ENCODE measurements around the gene INO80.

INO80 gene

DNA sequence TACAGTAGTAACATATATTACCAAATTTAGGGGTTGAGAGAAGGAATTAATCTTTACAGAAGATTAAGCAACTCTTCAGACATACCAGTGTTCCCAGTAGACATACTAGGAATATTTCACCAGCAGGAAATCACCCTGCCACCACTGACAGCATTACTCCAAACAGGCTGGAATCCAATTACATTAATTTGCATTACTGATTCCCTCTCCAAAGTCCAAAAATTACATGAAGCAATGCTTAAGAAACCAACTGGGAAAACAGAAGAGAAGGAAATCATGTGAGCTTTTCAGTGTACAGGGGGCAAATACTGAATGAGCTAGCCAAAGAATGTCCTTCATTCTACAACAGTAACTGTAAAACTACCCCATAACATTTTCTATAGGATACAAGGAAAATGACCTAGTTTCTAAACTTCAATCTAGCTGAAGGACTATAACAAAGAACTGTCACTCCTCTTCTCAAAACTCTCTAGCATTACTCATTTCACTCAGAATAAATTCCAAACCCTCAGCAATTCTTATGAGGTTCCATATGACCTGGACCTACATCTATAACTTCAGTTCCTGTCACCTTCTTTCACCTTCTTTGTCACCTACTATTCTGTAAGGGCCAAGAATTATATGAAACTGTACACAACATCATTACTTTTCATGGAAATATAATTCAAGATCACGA lies 72.7 kb downstream of the INO80 start:
- no peak for DNase-seq

- DNase-seq: no peak
These were observed 73.2 kb downstream of the INO80 start for GRCh38 chr15:41042851-41043250.

GRCh38 chr15:41039121-41039520 lies 77.0 kb downstream of the INO80 start:
- DNase-seq: no peak

DNA sequence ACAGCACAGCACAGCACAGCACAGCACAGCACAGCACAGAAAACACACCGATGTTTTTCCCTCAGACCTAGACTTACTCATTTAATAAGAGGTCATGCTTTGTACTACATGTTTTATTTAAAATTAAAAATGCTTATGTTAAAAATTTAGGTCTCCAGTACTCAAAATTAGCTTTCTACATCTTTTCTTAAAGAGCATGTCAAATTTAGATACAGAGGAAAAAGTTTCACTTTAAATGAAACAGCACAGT lies 84.1 kb downstream of the INO80 start:
- DNase-seq: no peak

- no peak for DNase-seq
These were observed 84.6 kb downstream of the INO80 start for GRCh38 chr15:41031232-41032078.

DNA sequence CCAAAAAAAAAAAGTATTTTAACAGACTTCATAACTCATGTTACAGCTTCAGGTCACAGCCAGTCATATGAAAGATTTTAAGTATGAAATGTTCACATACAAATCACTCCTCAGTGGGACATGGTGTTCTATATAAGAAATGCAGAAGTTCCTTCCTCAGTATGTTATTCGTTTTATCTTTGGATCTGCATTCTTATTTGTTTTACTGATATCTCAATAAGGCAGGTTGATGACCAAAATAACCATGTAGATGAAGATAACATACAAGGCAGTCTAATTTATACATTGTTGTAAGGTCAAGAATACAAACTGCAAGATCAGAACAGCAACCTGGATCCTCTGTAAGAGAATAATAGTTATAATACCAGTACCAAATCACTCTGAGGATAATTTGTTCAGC lies 87.2 kb downstream of the INO80 start:
- no peak for DNase-seq

DNA sequence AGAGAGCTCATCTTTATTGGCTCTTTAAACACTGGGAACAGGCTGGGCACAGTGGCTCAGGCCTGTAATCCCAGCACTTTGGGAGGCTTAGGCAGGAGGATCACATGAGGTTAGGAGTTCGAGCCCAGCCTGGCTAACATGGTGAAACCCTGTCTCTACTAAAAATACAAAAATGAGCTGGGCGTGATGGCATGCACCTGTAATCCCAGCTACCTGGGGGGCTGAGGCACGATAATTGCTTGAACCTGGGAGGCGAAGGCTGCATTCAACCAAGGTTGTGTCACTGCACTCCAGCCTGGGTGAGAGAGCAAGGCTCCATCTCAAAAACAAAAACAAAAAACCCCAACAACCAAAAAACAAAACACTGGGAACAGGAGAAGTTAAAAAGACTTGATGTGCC lies 90.7 kb downstream of the INO80 start:
- DNase-seq: no peak

- DNase-seq: no peak
These were observed 91.2 kb downstream of the INO80 start for GRCh38 chr15:41024885-41025284.

GRCh38 chr15:41024131-41024530 lies 91.9 kb downstream of the INO80 start:
- DNase-seq: no peak

- DNase-seq: peak; percentile 53
These were observed 93.5 kb downstream of the INO80 start for GRCh38 chr15:41022487-41023090.

GRCh38 chr15:41020829-41021228 lies 95.3 kb downstream of the INO80 start:
- no peak for DNase-seq

DNA sequence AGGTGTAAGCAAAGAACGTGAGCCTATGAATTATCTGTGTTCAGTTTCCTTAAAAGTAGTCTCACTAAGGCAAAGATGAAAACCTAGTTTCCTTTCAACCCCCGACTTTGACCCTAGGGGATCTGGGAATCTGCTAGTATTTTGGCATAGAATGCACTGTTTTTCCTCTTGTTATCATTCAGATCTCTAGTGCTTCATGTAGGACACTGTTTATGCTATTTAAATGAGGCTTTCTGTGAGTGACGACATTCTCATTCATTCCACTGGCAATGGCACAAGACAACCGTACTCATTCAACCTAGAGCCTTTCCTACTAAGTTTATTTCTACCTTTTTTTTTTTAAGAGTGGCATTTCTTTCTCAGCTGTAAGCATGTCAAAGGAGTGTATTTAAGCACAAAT lies 95.8 kb downstream of the INO80 start:
- no peak for DNase-seq

- no peak for DNase-seq
These were observed 96.9 kb downstream of the INO80 start for GRCh38 chr15:41019174-41019573.

- DNase-seq: no peak
These were observed 97.5 kb downstream of the INO80 start for GRCh38 chr15:41018534-41018933.

DNA sequence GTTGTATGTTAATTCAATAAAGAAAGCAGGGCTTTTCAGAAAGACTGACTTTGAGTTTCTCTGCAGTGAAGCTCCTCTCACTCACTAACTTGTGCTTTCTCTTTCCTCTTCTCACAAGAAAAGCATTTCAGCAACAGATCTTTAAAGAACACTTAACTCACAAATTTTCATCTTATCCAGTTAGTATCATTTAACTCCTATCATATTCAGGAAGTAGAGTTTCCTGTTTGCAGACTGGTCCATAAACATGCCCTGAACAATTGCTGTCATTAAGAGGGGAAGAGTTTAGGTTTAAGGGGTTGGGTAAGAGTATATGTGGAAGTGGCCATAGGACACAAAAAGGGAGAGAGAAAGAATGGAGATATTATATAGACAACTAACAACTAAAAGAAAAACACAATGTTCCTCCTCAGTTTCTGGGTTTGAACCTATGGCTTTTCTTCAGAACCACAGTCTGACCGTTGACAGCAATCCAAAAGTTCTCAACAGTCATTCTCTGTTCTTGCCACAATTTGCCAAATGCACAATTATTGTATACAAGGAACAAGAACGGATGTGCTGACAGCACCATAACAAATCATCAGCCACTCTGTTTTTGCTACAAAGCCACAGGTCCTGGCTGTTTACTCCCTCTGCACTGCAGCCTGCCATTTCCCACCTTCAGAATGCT lies 98.9 kb downstream of the INO80 start:
- no peak for DNase-seq

- peak; percentile 8 for DNase-seq
These were observed 102.2 kb downstream of the INO80 start for GRCh38 chr15:41013691-41014414.

- DNase-seq: no peak
These were observed 104.8 kb downstream of the INO80 start for GRCh38 chr15:41011055-41011815.

DNA sequence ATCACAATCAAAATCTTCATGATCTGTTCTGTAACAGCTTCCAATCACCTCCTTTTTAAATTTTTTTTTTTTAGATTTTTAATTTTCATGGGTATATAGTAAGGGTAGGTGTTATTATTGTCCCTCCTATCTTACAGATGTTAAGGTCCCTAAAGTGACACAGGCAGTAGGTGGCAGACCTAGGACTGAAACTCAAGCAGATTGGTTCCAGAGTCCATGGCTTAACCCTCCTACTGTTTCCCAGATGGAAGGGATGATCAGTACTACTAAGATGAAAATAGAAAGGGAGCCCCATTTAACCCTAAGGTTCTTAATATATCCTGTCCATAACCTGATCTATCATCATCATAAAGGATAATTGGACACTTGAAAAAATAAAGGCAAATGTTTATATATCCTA lies 105.7 kb downstream of the INO80 start:
- no peak for DNase-seq

DNA sequence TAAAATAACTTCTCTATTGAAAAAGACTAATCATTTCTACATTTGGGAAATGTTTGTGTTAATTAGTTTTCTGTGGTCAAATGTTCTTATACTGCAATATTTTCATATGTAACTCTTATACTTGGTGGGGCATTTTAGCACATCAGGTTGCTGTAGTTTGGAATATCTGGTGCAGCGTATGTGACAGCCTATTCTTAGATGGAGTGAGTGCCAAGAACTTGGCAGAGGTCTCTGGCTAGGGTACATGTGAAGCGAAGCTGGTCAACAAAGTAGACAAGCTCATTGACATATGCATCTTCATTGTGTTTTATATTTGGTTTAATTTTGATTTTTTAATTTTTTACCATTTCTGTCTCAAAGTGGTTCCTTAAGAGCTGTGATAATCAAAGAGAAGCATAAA lies 109.6 kb downstream of the INO80 start:
- DNase-seq: no peak

DNA sequence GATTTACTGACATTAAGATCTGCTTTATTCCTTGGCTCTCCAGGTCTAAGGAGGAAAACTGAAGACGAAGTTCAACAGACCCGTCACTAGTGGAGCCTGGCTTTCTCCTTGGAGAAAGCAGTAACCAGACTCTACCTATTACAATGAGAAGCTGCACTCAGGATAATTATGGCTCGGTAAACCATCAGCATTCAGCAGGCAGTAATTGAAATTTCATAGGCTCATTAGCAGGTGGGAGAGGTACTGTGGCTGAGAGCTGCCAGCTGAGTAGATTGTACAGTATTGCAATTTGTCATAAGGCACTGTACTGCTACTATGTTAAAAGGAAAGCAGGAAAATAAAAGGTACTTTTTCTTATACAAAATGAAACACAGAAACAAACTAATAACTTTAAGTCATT lies 111.6 kb downstream of the INO80 start:
- no peak for DNase-seq

DNA sequence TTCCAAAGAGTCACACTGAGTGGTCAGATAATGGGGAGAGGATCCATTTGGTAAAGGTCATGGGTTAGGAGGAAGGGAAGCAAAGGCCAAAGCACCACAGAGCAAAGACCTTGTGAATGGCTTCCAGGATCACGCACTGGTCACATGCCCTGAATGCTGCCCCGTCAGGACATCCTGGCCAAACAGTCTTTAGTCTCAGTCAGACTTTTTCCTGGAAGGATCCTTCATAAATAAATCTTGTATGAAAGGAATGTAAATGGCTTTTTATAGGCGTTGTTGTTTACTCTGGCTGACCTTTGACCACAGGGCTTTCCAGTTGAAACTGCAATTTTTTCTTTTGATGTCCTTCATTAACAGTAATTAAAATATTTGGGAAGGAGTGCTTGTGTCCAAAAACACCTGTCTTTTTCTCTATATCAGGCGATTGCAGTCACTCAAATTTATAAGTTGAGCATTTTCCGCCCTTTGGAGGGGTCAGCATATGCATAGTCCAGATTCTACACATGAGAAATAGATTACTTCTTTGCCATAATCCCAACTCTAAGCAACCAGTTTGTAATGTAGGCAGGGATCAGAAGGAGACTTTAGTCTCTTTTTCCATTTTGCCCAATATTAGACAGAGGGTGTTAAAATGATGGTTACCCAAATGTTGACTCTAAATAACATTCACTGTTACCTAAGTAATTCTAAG lies 114.4 kb downstream of the INO80 start:
- no peak for DNase-seq

DNA sequence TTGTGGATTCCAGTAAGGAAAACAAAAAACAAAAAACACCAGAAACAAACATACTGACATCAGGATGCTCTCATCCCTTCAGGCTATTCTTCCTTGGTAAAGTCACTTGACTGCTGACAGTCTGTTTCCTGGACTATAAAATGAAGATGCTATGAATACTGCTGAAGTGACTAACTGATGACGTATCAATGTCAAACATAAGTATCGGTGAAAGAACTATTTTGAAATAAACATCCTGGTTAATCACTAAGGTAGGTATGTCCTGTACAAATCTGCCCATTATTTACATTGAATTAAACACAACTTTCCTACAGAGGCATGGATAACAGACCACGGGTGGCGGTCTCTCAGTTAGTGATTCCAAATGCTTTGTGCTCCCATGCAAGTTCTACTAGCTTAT lies 116.9 kb downstream of the INO80 start:
- DNase-seq: no peak

Data from CD4-positive, alpha-beta T cell treated with Interleukin-10 for 1 hour (primary cell).